Stimulated activated CD4-positive, alpha-beta T cell treated with anti-CD3 and anti-CD28 coated beads, TNF-alpha, amount 100 ng/mL, for 48 hours (primary cell): ENCODE data around the gene SLC29A3.

Experiments used
- DNase-seq, 3 donors: peaks; one replicate each; pipeline ENCODE4 v3.0.0-alpha.2; 2020; ENCODE audit warnings: low read depth in 3 of 3

The SLC29A3 gene

DNA sequence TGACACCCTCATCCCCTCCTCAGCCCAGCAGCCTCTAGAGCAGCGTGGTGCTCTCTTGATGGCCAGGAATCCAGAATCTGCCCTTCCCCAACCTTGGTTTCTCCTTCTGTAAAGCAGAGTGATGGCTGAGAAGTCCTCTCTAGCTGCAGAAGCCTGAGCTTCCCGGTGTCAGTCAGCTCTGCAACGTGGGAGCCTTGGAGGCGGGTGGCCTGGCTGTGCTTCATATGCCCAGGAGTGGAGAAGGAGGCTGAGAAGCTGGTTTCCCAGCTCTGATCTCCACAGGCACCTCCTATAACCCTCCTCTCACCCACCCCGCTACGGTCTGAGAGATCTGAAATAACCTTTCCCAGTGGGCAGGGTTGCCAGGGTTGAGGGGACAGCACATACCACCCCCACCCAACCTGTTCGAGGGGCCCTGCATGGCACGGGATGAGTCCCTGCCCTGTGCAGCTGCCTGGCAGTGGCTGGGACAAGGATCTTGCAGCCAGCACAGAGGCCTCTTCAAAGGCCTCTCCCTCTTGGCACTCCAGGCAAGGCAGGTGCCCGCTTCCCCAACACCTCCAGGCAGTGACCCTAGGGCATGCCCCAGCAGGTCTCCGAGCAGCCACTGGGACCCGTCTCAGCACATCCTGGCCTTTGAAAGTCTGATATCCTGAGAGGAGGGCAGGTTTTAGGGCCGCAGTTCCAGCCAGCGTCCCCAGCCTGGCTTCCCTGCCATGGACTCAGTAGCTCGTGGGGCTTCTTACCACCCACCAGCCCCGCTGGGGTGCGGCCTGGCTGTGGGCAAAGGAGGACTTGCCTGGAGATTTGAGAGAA, 18.3 kb upstream of the SLC29A3 start:
- DNase-seq: no peak

DNA sequence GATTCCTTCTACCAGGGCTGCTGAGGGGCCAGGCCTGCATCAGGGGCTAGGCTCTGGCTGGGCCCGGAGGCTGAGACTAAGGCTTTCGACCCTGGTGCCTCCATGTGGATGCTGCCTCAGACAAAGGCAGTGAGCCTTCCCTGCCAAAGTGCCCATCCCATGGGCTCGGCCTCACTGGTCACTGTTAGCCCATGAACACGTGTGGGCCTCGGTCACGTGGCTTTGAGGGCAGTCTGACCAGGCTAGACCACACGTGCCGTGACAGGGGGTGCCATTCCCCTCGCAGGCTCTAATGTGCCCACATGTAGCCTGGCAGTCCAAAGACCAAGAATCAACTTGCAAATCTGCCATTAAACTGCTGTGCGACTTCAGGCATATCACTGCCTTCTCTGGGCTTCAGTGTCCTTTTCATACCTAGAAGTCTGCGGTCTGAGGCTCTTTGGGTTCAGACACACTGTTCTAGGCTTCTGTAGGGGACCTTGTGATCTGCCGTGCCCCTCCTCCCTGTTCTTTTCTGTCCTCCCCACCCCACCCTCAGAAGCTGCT, 17.6 kb upstream of the SLC29A3 start:
- no peak for DNase-seq

DNA sequence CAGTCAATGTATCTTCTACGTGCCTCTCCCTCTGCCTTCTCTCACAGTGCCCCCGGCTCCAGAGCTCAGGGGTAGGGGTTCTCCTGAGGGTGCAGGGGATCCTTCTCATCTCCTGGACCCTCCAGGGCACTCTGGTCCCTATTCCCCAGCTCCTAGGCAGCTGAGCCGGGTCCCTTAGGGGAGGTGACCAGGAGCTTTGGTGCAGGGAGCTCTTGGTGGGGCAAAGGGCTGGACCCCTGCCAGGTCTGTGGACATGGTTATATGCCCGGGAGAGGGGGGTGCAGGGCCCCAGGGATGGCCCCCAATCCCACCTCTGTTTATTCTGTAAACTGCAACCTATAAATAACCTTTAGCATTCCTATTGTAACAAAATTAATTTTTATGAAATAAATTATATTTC, 16.6 kb upstream of the SLC29A3 start:
- no peak for DNase-seq

DNA sequence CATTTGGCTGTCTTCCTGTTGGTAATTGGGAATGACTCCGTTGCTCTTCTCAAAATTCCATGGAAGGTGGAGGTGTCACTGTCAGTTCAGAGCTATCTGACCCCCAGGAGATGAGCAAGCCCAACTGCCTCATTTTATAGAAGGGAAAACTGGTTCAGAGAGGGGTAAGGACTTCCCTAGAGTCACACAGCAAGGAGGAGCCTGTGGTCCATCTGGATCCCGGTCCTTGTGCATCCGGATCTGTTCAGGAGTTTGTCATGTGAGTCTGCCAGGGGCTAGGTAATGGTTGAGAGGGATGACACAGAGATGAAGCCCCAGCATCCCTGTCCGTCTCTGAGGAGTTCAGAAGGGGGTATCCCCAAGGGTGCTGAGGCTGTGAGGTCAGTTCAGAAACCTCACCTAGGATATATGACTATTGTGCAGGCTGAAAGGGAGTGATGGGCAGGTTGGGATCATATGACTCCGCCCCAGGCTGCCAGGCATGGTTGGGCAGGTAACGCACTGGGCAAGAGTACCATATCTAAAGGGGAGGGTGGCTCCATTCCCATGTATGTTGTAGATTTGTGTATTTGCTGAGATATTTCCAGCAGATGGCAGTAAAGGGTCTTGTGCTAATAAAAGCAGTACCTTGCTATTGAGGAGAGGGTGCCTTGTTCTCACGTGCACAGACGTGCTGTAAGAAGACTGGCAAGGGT, 16.0 kb upstream of the SLC29A3 start:
- no peak for DNase-seq

DNA sequence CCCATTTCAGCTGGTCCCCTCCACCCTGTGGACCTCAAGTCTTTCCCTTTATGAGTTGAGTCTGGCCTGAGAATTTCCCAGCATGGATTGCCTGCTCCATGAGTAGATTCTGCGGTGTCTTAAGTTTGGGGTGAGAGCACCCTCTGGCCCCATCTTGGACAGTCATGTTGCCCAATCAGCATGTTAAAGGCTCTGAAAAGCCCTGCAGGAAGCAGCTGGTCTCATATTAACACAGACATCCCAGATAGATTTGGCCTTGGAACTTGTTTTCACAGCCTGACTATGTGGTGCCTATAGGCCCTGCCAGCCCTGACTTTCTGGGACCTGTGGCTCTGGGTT, 15.5 kb upstream of the SLC29A3 start:
- DNase-seq: no peak

DNA sequence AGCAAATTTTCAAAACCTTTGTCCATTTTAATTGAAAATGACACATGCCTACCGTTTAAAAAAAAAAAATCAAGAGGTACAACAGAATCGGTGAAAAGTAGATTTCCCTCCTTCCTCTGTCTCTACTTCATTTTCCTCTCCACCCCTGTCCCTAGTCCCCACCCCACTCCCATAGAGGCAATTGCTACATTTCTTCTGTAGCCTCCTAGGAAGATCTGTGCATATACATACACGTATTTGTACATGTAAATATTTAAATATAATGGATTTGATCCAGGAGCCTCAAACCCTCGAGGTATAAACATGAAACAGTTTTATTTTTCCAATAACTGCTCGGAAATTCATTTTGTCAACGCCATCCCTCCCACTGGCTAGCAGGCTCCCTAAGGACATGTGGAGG, 14.1 kb upstream of the SLC29A3 start:
- no peak for DNase-seq

DNA sequence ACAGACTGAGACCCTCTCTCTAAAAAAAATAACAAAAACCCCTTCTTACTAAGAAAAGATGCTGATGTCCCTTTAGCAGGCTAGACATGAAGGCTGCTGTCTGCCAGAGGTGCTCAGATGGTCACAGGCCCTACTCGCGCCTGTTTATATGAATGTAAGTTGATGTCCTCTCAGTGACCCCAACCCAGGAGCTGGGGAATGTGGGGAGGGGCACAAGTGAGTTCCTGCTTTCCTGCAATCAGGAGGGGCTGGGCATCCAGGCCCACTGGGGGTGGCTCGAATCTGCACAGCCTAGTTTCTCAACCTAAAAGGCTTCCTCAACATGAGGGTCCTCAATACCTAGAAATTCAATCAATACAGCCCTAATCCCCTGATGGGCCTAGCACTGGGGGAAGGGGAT, 12.1 kb upstream of the SLC29A3 start:
- DNase-seq: no peak

DNA sequence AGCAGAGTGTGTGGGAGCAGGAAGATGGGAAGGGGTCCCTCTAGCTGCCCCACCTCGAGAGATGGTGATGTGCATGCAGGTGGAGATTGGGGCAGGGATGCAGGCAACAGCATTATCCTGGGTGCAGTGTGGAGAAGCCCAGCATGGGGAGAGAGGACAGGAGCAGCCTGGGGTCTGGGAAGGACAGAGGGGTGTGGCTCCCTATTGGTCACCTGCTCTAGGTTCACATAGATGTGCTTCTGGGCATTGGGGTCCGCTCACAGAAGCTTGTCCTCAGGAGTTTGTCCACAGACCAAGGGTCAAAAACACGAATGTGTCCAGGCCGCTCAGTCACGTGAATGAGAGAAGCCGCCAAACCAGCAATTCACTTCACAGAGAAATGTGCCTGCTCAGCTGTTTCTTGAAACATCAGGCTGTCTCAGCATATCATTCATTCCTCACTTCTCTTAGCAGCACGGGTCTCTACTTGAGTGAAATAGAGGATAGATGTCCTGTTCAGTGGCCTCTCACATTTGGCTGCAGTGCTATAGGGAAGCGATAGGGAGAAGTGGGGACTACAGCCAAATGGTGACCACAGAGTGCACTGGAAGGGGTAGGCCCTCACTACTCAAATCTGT, 11.5 kb upstream of the SLC29A3 start:
- DNase-seq: no peak

DNA sequence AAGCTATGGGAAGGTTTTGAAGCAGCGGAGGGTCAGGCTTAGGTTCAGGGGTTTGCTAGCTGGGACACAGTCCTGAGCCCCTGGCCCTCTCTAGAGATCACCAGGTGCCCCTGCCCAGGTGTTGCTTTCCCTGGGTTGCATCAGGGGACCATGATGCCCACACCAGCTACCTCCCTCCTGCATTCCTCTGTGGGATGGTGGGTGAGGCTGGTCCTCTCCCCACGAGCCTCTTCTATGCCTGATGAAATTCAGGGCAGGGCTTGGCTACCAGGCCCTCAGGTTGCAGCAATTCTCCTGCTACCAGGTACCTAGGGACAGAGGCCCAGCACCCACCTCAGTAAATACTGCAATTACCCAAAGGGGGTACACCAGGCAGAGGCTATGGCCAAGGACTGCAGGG, 10.8 kb upstream of the SLC29A3 start:
- no peak for DNase-seq

DNA sequence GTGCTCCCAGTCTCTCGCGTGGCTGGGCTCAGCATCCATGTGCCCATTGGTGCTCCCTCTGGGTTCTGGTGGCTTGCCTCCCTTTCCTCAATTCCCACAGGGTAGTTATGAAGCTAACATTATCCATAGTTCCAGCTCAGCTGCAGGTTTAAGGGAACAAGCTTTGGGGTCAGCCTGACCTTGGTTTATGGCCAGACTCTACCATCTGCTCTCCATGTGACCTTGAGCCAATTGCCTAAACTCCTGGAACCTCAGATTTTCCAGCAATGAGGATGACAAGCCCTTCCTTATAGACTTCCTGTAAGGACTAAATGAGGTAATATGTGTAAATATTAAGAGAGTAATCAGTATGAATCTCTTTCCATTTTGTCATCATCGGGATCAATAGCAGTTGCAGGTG, 10.1 kb upstream of the SLC29A3 start:
- DNase-seq: no peak

DNA sequence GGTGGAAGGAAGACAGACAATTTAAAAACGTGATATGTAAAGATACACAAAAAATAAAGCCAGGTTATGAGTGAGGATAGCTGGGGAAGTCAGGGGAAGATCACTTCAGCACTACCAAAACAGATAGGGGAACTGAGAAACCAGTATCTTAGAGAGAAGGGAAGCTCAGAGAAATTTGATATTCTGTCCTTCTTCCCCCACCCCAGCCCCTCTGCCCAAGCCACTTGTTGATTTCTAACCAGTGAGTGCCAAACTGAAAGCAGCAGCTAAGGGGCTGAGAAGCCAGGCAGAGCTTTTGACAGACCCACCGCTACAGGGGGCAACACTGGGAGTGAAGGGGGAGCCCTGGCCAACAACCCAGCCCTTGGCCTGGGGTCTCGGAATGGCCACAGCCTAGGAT, 9.1 kb upstream of the SLC29A3 start:
- no peak for DNase-seq

DNA sequence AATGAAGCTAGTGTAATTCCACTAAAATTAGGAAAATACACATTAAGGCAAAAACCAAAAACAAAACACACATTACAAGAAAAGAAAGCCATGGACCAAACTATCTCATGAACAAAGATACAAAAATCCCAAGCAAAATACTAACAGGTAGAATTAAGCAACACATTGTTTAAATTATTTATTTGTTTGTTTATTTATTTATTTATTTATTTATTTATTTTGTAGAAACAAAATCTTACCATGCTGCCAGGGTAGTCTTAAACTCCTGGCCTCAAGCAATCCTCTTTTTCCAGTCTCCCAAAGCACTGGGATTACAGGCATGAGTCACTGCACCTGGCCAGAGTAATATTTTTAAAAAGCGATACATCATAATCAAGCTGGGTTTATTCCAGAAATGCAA, 6.8 kb upstream of the SLC29A3 start:
- DNase-seq: no peak

DNA sequence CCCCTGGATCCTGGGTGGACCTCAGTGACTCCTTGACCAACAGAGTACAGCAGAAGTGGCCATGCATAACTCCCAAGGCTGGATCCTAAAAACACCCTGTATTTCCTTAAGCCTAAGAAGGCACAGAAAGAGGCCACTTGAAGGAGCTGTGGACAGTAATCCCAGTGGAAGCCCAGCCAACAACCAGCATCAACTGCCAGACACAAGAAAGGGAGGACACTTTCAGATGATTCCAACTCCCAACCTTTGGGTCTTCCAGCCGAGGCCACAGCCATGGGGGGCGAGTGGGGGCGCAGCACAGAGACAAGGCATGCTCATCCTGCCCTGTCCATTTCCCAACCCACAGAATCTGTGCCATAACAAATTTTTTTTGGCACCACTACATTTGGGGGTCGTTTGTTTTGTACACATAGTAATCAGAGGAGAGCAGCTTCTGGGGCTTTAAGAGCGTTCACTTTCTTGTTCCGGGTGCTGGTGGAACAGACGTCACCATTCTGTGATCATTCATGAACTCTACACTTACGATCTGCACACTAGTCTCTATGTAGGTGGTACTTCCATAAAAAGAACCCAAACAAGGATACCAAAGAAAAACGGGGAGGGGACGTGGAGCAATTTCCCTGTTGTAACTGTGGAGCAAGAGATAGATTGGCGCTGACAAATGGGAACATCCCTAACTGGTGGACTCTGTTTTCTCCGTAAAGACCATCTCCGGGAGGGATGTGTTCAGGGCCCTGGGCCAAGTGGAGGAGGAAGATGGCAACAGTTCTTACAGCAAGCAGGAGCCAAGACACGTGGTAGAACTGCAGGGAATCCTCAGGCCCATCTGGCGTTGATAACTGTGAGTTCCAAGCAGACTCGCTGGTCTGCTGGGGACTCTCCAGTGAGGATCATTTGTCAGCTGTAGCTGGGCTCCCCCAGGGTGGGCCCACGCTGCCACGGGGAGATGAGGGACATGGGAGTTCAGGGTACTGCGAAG, 6.0 kb upstream of the SLC29A3 start:
- DNase-seq: no peak

DNA sequence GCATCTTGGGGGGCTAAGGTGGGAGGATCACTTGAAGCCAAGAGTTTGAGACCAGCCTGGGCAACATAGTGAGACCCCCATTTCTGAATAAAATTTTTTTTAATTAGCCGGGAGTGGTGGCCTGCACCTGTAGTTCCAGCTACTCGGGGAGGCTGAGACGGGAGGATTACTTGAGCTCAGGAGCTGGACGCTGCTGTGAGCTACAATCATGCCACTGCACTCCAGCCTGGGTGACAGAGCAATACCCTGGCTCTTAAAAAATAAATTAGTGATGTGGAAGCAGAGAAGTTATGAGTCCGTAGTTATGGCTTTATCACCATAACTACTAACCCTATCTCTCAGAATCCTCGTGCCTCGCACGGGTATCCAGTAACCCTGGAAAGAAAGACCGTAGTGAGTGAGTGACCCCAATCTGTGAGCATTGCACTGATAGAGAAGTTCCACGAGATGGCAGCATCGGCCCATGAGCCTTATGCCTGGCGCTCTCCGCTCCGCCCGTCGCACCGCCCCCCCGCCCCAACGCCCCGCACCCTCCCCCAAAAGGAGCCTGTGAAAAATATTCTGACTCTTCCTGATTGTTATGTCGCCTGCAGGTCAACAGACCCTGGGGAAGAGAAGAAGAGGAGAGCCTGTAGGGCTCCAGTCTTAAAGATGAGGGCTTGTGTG, 4.9 kb upstream of the SLC29A3 start:
- DNase-seq: peak in 2 of 3 donors; percentile 21 to 24

DNA sequence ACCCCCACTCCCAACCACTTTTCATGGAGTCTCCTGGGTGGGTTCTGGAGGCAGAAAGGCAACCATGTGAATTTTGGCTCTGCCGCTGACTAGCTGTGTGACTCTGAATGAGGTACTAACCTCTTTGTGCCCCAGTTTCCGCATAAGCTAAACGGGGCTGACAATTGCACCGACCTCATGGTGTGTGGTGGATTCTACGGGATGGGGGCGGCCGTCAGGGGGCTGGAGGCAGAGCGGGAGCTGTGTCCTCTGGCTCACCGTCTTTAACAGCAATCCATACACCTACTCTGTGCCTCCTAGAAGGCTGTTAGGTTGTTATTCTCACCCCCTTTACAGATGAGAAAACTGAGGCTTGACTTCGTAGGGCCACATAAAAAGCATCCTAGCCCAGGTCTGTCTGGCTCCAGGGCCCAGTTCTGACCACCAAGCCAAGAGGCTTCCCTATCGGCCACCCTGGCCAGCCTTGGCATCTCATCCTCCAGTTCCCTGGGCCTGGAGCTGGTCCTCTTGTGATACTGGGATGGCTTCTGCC, 4.3 kb upstream of the SLC29A3 start:
- no peak for DNase-seq

DNA sequence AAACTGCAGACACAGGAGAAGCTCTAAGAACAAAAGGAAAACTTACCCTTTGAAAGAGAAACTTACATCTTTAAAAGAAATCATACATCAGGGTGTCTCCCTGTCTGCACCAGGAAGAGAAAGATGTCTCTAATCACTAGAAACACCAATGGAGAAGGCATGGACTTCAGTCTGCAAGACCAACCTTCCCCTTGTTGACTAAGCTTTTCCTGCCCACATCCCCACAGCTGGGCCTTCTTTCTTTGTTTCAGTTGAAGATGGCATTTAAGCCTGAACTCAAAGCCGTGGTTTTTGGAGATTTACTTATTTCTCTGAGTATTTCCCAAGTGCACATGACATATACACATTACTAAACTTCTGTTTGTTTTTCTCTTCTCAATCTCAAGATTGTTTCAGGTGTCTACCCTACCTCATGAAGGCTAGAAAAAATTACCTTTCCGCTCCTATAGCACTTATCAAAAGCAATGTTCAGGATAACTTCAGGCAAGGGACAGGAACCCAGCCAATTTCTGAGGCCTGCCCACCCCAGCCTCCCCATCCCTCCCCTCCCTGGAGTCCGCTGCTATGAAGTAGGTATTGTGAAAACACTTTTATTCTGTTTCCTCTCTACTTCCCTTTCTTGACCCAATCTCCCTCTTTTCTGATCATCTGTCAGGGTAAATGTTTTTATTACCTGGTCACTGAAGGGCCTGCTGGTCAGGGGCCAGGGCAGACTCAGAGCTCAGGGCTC, 2.8 kb upstream of the SLC29A3 start:
- DNase-seq: no peak

DNA sequence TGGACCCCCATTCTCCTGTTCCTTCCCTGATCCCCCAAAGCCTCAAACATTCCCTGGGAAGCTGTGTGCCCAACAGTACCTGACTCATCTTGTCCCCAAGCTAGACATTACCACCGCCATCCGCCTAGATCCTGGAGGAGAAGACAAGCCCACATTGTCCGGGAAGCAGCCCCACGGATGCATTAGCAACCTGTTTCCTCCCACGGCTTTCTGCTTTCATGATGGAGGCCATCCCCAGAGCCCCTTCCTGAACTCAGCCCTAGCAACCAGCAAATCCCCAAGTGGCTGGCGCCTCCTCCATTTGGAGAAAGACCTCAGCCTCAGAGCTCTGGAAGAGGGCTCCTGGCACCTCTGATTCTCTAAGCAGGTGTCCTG, 2.3 kb upstream of the SLC29A3 start:
- DNase-seq: no peak

DNA sequence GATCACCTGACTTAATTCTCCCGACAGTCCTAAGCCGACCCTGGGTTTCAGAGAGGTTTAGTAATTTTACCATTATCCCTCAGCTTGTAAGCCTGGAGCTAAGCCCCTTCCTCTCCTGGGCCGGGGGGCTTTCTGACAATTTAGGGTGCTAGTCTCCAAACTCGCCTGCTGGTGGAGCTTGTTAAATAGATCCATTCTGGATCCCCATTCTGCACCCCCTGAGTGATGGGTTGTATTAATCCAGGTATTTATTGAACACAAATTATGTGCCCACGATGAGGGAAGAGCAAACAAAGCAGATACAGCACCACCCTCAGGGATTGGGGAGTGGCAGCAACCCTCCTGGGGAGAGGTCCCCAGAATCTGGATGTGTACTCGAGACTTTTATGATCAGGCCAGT, 1.3 kb upstream of the SLC29A3 start:
- DNase-seq: no peak

DNA sequence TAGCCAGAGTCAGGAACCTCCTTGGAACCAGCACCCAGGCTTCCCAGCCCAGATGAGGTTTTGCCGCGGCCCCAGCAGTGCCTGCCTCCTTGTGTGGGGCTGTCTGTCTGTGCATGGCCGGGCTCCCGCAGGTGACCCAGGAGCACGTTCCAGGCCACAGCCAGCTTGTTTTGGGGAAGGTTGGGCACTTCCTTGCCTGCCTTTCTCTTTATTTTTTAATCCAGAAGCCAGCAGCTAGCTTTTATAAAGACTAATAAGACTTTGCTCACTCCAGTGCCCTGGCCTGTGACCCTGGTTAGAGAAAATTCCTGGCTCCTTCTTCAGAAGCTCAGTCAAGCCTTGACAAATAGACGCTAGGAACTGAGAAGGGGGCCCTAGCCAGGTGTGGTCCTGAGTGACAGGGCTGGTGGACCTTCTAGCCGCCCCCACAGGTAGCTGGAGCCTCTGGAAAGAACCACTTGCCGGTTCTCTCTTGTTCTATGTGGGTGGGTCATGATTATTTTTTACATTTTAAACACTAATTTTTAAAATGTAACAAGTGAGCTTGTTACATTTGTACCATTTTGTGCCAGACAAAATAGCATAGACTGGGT, 837 bp downstream of the SLC29A3 start:
- no peak for DNase-seq

DNA sequence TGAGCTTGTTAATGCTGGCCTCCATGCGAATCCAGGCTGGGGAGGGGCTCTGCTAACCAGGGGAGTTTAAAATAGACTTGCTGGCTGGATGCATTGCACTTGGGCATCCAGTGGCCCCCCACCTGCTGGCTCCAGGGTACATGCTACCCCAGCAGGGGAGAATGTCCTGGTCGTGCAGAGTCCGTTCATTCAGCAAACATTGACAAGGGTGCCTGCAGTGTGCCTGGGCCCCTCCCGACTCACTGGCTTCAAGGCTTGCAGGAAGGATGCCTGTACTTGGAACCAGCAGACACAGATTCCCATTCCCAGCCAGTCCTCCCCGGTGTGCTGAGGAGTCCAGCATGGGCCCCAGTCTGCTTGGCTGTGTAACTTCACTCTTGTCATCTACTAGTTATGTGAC, 1.5 kb downstream of the SLC29A3 start:
- no peak for DNase-seq
